ENCODE measurements around the gene SUSD5. TPM values are rescaled to one million over a fixed set of nuclear protein-coding genes. Genes with fewer than 3 reads are reported as not detected.

The SUSD5 gene
- 1.9 and 4.4 TPM in 2 replicates for total RNA-seq

DNA sequence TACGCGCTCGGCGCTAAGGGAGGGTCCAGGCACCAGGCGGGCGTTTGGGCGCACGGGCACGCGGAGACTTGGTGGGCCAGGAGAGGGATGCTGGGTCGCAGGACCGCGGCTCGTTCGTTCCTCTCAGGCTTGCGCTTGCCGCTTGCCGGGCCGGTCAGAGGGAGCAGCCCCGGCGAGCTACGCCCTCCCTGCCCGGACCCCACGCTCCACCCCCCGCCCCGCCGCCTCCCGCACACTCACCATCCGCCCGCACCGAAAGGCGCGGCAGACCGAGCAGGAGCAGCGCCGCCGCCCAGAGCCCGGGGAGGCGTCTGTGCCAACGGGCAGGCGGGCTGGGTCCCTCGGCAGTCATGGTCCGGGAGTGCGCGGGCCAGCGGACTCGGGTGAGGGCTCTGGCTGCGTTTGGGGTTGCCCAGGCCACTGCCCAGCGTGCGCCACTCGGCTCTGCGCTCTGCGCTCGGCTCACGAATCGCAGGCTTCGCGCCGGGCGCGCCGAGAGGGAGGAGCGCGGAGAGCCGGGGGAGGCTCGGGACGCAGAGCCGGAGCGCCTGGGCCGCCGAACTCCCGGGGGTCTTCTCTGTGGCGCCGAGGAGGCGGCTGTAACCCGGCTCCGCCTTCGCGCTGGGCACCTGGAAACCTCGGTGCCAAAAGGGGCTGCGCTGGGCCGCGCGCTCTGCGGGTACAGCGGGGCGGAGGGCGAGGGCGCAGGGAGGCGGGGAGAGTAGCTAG lies at the start of gene SUSD5:
TSS of gene SUSD5 (minus strand) at position 365 of the 729 bp plus-strand sequence. CDS start at position 352, 13 bp downstream.

GRCh38 chr3:33113772-33114621 lies 104.6 kb downstream of the SUSD5 start, which contains the start of gene CRTAP:
TSS of gene CRTAP (plus strand) at chr3:33114014. CDS start at chr3:33114078, 64 bp downstream.

Other genes starting within 250 kb of the SUSD5 start
- 33.0 and 51.3 TPM in 2 replicates for gene GLB1, start 121.7 kb downstream of the SUSD5 start, total RNA-seq
- 6.0 and 7.8 TPM in 2 replicates for gene TMPPE, start 121.7 kb downstream of the SUSD5 start, total RNA-seq
- 130 and 187 TPM in 2 replicates for gene CRTAP, start 104.8 kb downstream of the SUSD5 start, total RNA-seq
- 13.7 and 17.7 TPM in 2 replicates for gene FBXL2, start 58.6 kb upstream of the SUSD5 start, total RNA-seq
- 48.1 and 57.1 TPM in 2 replicates for gene UBP1, start 221.6 kb upstream of the SUSD5 start, total RNA-seq

Data from endothelial cell of coronary artery (primary cell).